ENCODE measurements around the gene LURAP1L.

GRCh38 chr9:12798066-12798770 lies 23.4 kb downstream of the LURAP1L start:
- TF ChIP-seq CTCF (conservative IDR thresholded peaks at IDR 0.05; ENCODE audit: low read length): no peak
- TF ChIP-seq EZH2phosphoT487 (IDR thresholded peaks at IDR 0.05; ENCODE audit: borderline replicate concordance): no peak

Data from Loucy (cell line).